CD14-positive monocyte (primary cell): ENCODE measurements around the gene TMEM87B. TPM values are rescaled to one million over a fixed set of nuclear protein-coding genes. Genes with fewer than 3 reads are reported as not detected.

Experiments
- DNase-seq, 3 donors: peaks; one replicate each; pipeline ENCODE4 v3.0.0-alpha.2; 2011 to 2022
- H2AFZ ChIP-seq: 2 replicates; pipeline ENCODE4 v1.6.0; 2012; ENCODE audit warnings: mild to moderate bottlenecking, low read depth, low read length, inconsistent platforms; ENCODE audit not compliant: insufficient read depth, poor library complexity, severe bottlenecking
- H3K27ac ChIP-seq, 2 donors: 1 replicate in 1 of 2; 2 replicates in 1 of 2; pipeline ENCODE4 v1.5.1; 2012 to 2013; ENCODE audit warnings: low read length in 2 of 2, control low read depth in 1 of 2, inconsistent platforms in 1 of 2, low read depth in 1 of 2, mild to moderate bottlenecking in 1 of 2
- H3K27me3 ChIP-seq, 2 donors: one replicate each; pipeline versions ENCODE4 v1.6.0 to v1.6.1; 2011 to 2013; ENCODE audit warnings: low read length in 2 of 2; ENCODE audit not compliant: control insufficient read depth in 2 of 2, insufficient read depth in 2 of 2
- H3K36me3 ChIP-seq, 2 donors: replicated peaks in 1 of 2; 1 replicate in 1 of 2; 2 replicates in 1 of 2; pipeline versions ENCODE4 v1.5.1 to v1.6.1; 2012 to 2013; ENCODE audit warnings: low read length in 2 of 2, control low read depth in 1 of 2, inconsistent platforms in 1 of 2, mild to moderate bottlenecking in 1 of 2; ENCODE audit not compliant: insufficient read depth in 2 of 2, control insufficient read depth in 1 of 2
- H3K4me1 ChIP-seq, 2 donors: 1 replicate in 1 of 2; 2 replicates in 1 of 2; pipeline versions ENCODE4 v1.5.1 to v1.6.1; 2012 to 2013; ENCODE audit warnings: low read length in 2 of 2, control low read depth in 1 of 2, inconsistent platforms in 1 of 2, mild to moderate bottlenecking in 1 of 2, moderate library complexity in 1 of 2; ENCODE audit not compliant: insufficient read depth in 2 of 2, control insufficient read depth in 1 of 2
- H3K4me2 ChIP-seq: replicated peaks from 2 replicates; pipeline ENCODE3; 2012; ENCODE audit warnings: low read length, moderate library complexity, mild to moderate bottlenecking; ENCODE audit not compliant: poor library complexity, severe bottlenecking; ENCODE audit errors: extremely low read depth
- H3K4me3 ChIP-seq, 3 experiments: fragments of 200-600 bp in 1 of 3; sonication (generic) in 1 of 3; replicated peaks in 1 of 3; 1 replicate in 2 of 3; 2 replicates in 1 of 3; pipeline ENCODE4 v1.5.1; 2011 to 2013; ENCODE audit warnings: low read length in 3 of 3, mild to moderate bottlenecking in 3 of 3, control low read depth in 2 of 3, low read depth in 2 of 3, inconsistent platforms in 1 of 3, moderate library complexity in 1 of 3
- H3K79me2 ChIP-seq: 2 replicates; pipeline ENCODE4 v1.6.0; 2012; ENCODE audit warnings: mild to moderate bottlenecking, control low read depth, inconsistent platforms, low read length, moderate library complexity; ENCODE audit not compliant: insufficient read depth
- H3K9ac ChIP-seq: 2 replicates; pipeline ENCODE4 v1.6.0; 2017; ENCODE audit warnings: low read length, mild to moderate bottlenecking; ENCODE audit not compliant: insufficient read depth, poor library complexity, severe bottlenecking
- H3K9me3 ChIP-seq, 2 donors: replicated peaks in 1 of 2; 1 replicate in 1 of 2; 2 replicates in 1 of 2; pipeline versions ENCODE4 v1.5.1 to v1.6.1; 2012 to 2013; ENCODE audit warnings: low read length in 2 of 2, control low read depth in 1 of 2; ENCODE audit not compliant: control insufficient read depth in 1 of 2, insufficient read depth in 1 of 2
- H4K20me1 ChIP-seq: 2 replicates; pipeline ENCODE4 v1.6.0; 2012; ENCODE audit warnings: mild to moderate bottlenecking, low read length, control low read depth, moderate library complexity; ENCODE audit not compliant: insufficient read depth
- H3K27ac Mint-ChIP-seq, 7 donors: one replicate each; pipeline ENCODE4 v1.8.0; 2020; ENCODE audit warnings: mild to moderate bottlenecking in 7 of 7, mixed read lengths in 7 of 7, moderate library complexity in 6 of 7, inconsistent platforms in 2 of 7
- H3K27me3 Mint-ChIP-seq, 3 donors: one replicate each; pipeline ENCODE4 v1.8.0; 2021 to 2022; ENCODE audit warnings: low read depth in 3 of 3, mild to moderate bottlenecking in 3 of 3, mixed read lengths in 3 of 3, moderate library complexity in 3 of 3, inconsistent platforms in 1 of 3
- H3K36me3 Mint-ChIP-seq, 2 donors: one replicate each; pipeline ENCODE4 v1.8.0; 2020; ENCODE audit warnings: mixed read lengths in 2 of 2, inconsistent platforms in 1 of 2, mild to moderate bottlenecking in 1 of 2
- H3K4me1 Mint-ChIP-seq: one replicate; pipeline ENCODE4 v1.8.0; 2020; ENCODE audit warnings: mild to moderate bottlenecking, mixed read lengths
- H3K4me3 Mint-ChIP-seq, 2 donors: one replicate each; pipeline ENCODE4 v1.8.0; 2020; ENCODE audit warnings: mild to moderate bottlenecking in 2 of 2, mixed read lengths in 2 of 2, moderate library complexity in 1 of 2
- H3K9me3 Mint-ChIP-seq, 7 donors: one replicate each; pipeline ENCODE4 v1.8.0; 2020 to 2022; ENCODE audit warnings: mixed read lengths in 7 of 7, mild to moderate bottlenecking in 6 of 7, moderate library complexity in 6 of 7, inconsistent platforms in 2 of 7
- CTCF ChIP-seq: fragments of 200-600 bp; IDR thresholded peaks from one replicate; pipeline ENCODE4 v1.8.0; 2022; ENCODE audit warnings: antibody characterized with exemption, mild to moderate bottlenecking
- WGBS: methylation state at CpG from one replicate; pipeline ENCODE4 v1.1.5; 2013; ENCODE audit warnings: missing lambda C conversion rate; ENCODE audit not compliant: insufficient coverage; 5-methylcytosine and 5-hydroxymethylcytosine counted together
- intact Hi-C, 2 donors: fragments of 100-400 bp; cut with micrococcal nuclease; formaldehyde crosslinking; loops; one replicate each; pipeline versions ENCODE4 v1.15.0 to v1.15.1; 2023
- polyA plus RNA-seq, 3 donors: library from polyadenylated mRNA; depleted of rRNA in 1 of 3; unstranded in 2 of 3; stranded (reverse) in 1 of 3; fragments of 300-500 nt in 2 of 3; fragments of >200 nt in 1 of 3; fragmentation: Illumina TruSeq in 2 of 3; gene quantifications; 1 replicate in 2 of 3; 2 replicates in 1 of 3; pipeline ENCODE4 v1.2.3, GENCODE V29; 2012 to 2021

TMEM87B gene
- polyA plus RNA-seq, 3 donors: 9.1 to 13.4 (median 11.4) TPM

- Histone ChIP-seq H3K36me3 (no peaks in the 10 kb centered on the region), H3K9me3 (no peaks in the 10 kb centered on the region), H3K79me2 (no peaks in the 10 kb centered on the region), H2AFZ (no peak overlapping the region), H3K4me2 (no peak overlapping the region), H3K4me1 (no peaks in the 10 kb centered on the region), H4K20me1 (no peaks in the 10 kb centered on the region), H3K27me3 (no peaks in the 10 kb centered on the region), H3K27ac (no peak overlapping the region), H3K9ac (no peak overlapping the region), H3K4me3 (no peak overlapping the region)
- Mint-ChIP-seq H3K27ac (no peak overlapping the region), H3K27me3 (peaks cover 7 to 10% (median 8%) of the 10 kb centered on the region in 3 donors), H3K4me3 (no peak overlapping the region), H3K36me3 (no peaks in the 10 kb centered on the region), H3K9me3 (peaks cover 0 to 5% (median 0%) of the 10 kb centered on the region in 7 donors), H3K4me1 (no peaks in the 10 kb centered on the region)
- no peak for DNase-seq
- intact Hi-C loops: no loop called here
- WGBS: 85% methylated on average over 4 of the region's 7 CpGs
- no peak for TF ChIP-seq CTCF
Observed at GRCh38 chr2:112149866-112150435, 94.9 kb downstream of the TMEM87B start.

GRCh38 chr2:112150447-112150846, 95.4 kb downstream of the TMEM87B start:
- DNase-seq: no peak
- no peak overlapping the region for H3K27ac ChIP-seq
- H3K4me1 ChIP-seq: peaks cover 2 to 3% of the 10 kb centered on the region in 2 donors
- no peak overlapping the region for H3K4me3 ChIP-seq
- no peaks in the 10 kb centered on the region for H3K36me3 Mint-ChIP-seq
- H3K9ac ChIP-seq: no peak overlapping the region
- H3K27me3 Mint-ChIP-seq: peaks cover 7 to 9% (median 8%) of the 10 kb centered on the region in 3 donors
- H3K36me3 ChIP-seq: no peaks in the 10 kb centered on the region
- H4K20me1 ChIP-seq: no peaks in the 10 kb centered on the region
- TF ChIP-seq CTCF: no peak
- H3K79me2 ChIP-seq: no peaks in the 10 kb centered on the region
- WGBS: 92% methylated on average over 2 of the region's 5 CpGs
- H2AFZ ChIP-seq: no peak overlapping the region
- intact Hi-C loops: no loop called here
- H3K27ac Mint-ChIP-seq: no peak overlapping the region
- H3K9me3 Mint-ChIP-seq: peaks cover 0 to 5% (median 0%) of the 10 kb centered on the region in 7 donors
- no peak overlapping the region for H3K4me3 Mint-ChIP-seq
- peaks cover 4% of the 10 kb centered on the region for H3K4me1 Mint-ChIP-seq
- H3K9me3 ChIP-seq: no peaks in the 10 kb centered on the region
- no peaks in the 10 kb centered on the region for H3K27me3 ChIP-seq
- no peak overlapping the region for H3K4me2 ChIP-seq
